ENCODE results near the gene ANKRD26.

The ANKRD26 gene

GRCh38 chr10:27019827-27020226 lies 80.5 kb downstream of the ANKRD26 start:
- no peak for DNase-seq

- DNase-seq = no peak
Measured at GRCh38 chr10:26997610-26998009, 102.7 kb downstream of the ANKRD26 start.

- no peak for DNase-seq
Measured at GRCh38 chr10:26994743-26995142, 105.6 kb downstream of the ANKRD26 start.

GRCh38 chr10:26987851-26988250 lies 112.4 kb downstream of the ANKRD26 start:
- no peak for DNase-seq

GRCh38 chr10:26983156-26983555 lies 117.1 kb downstream of the ANKRD26 start:
- DNase-seq = no peak

- DNase-seq = no peak
Measured at GRCh38 chr10:26982058-26982457, 118.2 kb downstream of the ANKRD26 start.

GRCh38 chr10:26981232-26981824 lies 119.0 kb downstream of the ANKRD26 start:
- DNase-seq = no peak

GRCh38 chr10:26978519-26978918 lies 121.8 kb downstream of the ANKRD26 start:
- no peak for DNase-seq

- no peak for DNase-seq
Measured at GRCh38 chr10:26977635-26978034, 122.7 kb downstream of the ANKRD26 start.

GRCh38 chr10:26970667-26971066 lies 129.6 kb downstream of the ANKRD26 start:
- DNase-seq = no peak

GRCh38 chr10:26969145-26969926 lies 131.0 kb downstream of the ANKRD26 start:
- no peak for DNase-seq

- no peak for DNase-seq
Measured at GRCh38 chr10:26962835-26963234, 137.5 kb downstream of the ANKRD26 start.

GRCh38 chr10:26960308-26960707 lies 140.0 kb downstream of the ANKRD26 start:
- no peak for DNase-seq

- no peak for DNase-seq
Measured at GRCh38 chr10:26959841-26960240, 140.5 kb downstream of the ANKRD26 start.
